AG20443 (cell line): Measurements from ENCODE around the gene TCP11L1.
"Not testable (repeated sequence)": the region's sequence is repeated elsewhere in the genome, so short reads cannot be mapped to it uniquely, and the experiment has no call there.

ENCODE experiments used
- DNase-seq: peaks from one replicate; pipeline ENCODE4 v3.0.0; 2012; ENCODE audit warnings: low spot score, mixed read lengths

TCP11L1 gene

DNA sequence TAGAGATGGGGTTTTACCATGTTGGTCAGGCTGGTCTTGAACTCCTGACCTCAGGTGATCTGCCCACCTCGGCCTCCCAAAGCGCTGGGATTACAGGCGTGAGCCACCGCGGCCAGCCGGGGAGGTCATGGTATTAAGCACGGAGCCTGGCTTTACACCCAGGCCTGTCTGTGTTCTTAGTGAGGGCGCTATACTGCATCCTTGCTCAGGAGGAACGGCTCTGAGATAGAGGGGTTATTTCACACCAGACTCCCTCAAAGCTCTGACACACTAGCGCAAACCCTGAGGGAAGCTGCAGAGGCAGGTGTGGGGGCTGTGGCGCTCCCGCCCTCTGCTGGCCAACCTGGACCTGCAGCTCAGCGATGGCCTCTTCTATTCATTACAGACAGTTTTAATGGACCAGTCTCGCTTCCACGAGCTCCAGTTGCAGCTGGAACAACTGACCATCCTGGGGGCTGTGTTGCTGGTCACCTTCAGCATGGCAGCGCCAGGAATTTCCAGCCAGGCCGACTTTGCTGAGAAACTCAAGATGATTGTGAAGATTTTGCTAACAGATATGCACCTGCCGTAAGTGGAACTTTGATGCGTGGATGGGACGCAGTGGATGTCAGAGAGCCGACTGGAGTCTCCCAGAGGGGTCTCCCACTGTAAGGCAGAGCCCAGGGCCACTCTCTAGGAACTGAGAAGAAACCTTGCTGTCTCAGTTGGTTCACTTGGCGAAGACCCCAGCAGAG is 26.2 kb downstream of the TCP11L1 start:
- peak; percentile 73 for DNase-seq

DNA sequence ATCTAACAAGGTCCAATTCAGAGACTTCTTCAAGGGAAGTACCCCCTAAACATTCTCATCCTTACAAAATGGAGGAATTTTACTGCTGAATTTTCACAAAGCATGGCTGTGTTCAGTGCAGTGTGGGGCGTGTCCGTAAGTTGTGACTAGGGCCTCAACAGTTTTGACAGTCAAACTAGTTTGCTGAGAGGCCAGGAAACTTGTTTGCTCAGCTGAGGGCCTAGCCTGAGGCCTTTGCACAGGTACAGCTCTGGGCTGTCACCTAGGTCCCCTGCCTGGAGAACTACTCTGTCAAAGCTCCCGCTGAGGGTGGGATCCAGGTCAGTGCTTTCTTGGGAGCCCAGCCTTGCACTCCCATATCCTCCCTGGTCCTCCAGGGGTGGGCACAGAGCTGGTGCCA is 27.9 kb downstream of the TCP11L1 start:
- DNase-seq, result no peak

DNA sequence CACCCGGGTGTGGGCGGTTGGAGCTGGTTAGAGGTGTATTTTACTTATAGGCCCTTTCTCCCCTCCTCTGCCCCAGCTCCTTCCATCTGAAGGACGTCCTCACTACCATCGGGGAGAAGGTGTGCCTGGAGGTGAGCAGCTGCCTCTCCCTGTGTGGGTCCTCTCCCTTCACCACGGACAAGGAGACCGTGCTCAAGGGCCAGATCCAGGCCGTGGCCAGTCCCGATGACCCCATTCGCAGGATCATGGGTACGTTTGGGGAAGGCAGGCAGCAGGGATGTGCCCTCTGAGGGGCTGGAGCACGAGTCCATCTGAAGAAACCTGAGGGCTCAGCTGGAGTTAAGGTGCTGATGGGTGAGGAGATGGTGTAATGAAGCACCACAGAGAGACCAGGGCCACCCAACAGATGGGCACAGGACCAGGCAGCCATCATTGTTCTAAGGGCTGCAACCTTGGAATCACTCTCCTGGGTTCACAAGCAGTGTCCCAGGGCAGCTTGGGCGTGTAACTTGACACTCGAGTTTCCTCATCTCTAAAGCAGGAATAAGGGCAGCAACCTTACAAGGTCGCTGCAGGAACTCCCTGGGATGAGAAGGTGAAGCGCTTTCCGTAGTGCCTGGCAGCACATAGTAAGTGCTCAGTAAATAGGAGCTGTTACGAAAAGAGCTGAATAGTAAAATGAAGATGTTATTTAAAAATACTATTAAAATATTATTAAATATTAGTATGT is 29.4 kb downstream of the TCP11L1 start:
- DNase-seq, result no peak

DNA sequence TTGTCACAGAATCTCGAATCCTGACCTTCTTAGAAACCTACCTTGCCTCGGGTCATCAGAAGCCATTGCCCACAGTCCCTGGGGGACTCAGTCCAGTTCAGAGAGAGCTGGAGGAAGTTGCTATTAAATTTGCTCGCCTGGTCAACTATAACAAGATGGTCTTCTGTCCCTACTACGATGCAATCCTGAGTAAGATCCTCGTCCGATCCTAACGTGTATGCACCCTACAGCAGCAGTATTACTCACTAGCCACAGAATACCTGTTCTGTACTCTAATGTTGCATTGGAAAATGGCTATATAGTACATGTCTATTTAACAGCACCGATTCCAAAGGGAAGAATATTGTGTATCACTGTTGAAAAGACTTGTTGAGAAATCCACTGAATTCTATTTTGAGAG is 33.1 kb downstream of the TCP11L1 start:
- DNase-seq, result no peak

DNA sequence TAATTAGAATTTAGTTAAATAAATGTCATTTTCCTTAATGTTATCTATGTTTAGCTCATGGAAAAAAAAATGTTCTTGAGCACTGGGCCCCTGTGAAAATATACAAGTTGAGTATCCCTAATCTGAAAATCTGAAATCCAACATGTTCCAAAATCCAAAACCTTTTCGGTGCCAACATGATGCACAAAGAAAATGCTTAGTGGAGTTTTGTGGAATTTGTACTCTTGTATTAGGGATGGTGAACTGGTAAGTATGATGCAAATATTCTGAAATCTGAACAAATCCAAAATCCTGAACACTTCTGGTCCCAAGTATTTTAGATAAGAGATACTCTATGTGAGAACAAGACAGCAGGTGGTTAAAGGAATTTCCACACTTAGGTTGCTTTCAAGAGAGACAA is 44.5 kb downstream of the TCP11L1 start:
- no peak for DNase-seq

DNA sequence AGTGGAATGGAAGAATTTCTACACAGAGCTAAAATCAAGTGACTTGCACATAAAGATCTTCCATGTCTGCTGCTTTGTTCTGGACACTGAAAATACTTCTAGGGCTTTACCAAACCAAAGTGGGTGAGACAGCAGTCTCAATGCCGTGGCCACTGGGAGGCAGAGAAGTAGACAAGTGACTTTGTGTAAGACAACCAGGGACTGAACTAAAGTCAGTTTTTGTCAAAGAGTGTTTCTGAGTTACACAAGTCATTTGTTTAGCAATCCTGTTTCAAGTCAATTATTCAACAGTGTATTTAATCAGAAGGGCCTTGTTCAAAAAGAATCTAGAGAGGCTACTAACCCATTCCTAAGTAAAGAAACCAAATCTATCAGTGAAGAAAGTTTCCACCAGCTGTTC is 46.6 kb downstream of the TCP11L1 start:
- DNase-seq, result no peak

DNA sequence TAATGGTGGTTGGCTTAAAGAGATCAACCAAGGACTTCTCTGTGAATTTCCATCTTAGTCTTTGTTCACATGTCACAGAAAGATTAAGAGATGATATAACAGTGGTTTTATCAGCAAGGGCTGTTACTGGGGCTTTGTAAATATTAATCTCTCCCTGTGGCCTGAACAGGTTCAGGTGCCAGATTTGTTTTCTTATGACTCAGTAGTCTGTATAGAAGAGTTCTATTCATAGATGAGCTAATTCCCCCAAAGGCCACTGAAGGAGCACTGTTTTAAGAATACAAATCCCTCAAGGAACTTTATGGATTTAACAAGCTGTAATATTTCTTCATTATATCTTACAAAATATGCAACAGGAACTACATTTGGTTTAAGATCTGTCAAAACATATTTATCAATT is 50.4 kb downstream of the TCP11L1 start:
- DNase-seq, result no peak

DNA sequence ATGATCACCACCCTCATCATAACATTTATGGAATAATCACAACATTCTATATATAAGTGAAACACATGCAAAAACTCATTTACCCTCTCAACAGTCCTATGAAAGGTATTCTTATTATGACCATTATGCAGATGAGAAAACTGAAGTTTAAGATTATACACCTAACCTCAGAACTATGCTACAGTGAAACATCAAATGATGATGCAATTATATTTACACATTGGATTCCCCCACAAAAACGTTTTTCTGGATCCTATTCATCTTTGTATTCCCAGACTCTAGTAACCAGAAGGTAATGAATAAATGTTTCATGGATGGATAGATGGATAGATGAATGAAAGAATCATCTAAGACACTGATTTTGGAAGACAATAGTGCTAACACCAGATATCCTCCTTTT is 54.8 kb downstream of the TCP11L1 start:
- DNase-seq, result no peak

DNA sequence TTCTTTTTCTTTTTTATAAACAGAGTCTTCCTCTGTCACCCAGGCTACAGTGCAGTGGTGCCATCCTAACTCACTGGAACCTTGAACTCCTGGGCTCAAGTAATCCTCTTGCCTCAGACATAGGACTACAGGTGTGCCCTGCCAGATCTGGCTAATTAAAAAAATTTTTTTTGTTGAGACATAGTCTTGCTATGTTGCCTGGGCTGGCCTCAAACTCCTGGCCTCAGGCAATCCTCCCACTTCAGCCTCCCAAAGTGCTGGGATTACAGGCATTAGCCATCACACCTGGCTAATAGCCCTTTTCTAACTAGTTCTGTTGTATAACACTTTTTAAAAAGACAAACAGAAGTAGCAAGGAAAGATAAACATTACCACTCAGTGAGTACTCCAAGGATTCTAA is 64.5 kb downstream of the TCP11L1 start:
- no peak for DNase-seq

DNA sequence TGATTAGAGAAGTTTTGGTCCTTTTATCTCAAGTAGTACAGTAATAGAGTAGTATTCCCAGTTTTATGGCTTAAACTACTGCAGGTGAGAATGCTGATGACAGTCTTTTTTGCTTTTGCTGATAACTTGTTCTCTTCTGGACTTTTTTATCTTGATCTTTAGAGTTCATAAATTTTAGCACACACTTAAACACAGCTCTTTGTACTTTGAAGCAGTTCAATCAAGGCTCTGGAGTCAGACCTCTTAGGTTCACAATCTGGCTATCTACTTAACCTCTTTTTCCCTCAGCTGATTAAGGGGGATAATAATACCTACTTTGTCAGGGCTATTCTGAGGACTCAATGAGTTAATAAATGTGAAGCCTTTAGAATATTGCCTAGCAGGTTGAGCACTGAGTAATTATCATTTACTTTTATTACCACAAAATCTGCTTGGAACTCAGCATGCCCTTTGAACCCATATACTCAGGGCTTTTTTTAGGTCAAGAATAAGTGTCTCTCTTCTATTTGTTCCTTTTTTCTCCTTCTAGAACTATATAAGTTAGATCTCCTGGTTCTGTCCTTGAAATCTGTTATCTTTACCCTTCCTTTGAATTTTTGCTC is 70.0 kb downstream of the TCP11L1 start:
- no peak for DNase-seq

DNA sequence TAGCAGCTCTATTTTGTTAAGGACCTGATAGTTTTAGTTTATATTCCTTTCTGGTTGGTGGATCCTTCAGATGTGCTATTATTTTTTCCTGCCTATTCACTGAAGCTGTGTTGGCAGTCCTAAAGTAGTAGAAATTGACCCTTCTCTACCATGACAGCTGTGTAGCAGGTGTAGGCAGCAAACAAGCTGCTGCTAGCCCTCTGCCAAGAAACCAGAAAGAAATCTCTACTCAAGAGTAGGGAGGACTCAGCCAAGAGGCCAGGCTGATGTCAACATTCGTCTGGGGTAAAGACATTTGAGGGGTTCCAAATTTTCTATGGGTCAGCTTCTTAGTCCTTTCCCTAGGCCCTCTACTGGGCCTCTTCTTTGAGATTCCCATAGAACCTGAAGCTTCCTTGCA is 70.7 kb downstream of the TCP11L1 start:
- no peak for DNase-seq

DNA sequence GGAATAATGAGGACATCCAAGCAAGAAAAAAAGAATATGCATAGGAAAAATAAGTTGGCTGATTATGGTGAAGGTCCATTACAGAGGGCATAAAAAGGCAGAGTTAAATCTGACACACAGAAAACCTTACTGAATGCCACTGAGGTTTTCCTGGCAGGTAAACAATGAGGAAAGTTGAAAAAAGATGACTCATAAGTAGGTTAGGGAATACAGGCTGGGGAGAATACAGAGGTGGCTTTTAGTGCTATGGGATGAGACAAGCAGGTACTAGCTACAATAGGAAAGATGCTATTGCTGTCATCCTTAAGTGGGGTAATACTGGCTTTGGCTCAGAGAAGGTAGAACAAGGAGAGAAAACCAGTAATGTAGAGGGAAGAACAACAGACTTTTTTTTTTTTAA is 77.2 kb downstream of the TCP11L1 start:
- DNase-seq, result no peak

DNA sequence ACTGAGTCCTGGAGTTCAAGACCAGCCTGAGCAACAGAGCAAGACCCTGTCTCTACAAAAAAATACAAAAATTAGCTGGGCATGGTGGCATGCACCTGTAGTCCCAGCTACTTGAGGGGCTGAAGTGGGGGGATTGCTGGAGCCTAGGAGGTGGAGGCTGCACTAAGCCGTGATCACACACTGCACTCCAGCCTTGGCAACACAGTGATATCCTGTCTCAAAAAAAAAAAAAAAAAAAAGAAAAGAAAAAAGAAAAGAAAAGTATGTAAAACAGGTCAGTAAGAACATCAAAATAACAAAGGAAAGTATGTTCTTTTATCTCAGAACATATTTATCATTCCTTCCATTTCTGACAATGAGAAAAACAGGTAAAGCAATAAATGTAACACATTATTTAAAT is 83.3 kb downstream of the TCP11L1 start:
- not testable (repeated sequence) for DNase-seq
